ENCODE data around the gene MAB21L3.

Gene MAB21L3

DNA sequence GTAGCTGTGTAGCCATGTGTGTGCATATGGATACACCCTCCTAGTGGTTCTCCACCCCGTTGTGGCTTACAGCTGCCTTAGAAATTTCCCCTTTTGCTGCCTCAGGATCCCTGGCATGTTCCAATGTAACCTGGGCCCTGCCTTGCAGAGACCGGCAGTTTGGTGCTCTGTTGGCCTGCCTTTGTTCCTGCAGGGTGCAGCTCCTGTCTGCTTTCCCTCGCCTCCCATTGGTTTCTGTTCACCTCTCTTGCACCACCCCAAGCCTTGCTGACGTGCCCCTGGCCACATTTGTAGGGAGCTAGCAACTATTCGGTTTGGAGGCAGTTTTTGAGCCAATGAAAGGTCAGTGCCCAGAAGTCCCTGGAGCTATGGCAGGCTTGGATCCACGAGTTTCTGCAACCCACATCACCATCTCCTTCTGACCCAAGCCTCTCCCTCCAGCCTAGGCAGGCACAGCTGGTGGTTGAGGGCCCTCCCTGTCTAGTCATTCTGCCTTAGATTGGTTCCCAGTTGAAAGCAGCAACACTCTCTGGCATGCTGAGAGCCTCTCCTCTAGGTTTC lies 54.9 kb downstream of the MAB21L3 start:
- H3K36me3 ChIP-seq (ENCODE audit: insufficient read depth, low read length): no peaks in the 10 kb centered on the region
- H3K9me3 ChIP-seq (ENCODE audit: low read length): no peaks in the 10 kb centered on the region
- H3K4me1 ChIP-seq (ENCODE audit: insufficient read depth, low read length): no peaks in the 10 kb centered on the region

DNA sequence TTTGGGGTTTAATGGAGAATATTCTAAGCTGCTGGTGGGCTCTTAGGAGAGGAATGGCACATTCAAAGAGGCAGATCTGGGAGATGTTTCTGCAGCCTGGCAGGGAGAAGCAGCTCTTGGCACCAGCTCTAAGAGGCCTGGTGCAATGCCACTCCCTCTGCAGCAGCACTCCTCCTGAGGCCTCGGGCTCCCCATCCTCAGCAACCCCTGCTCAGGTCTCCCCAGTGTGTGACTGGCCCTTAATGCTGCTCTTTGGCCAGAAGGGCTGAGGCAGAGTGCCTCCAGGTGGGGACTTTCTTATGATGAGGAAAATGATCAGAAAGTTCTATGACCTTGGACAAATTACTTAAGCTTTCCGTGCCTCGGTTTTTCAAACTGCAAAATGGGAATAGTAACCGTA lies 55.5 kb downstream of the MAB21L3 start:
- H3K4me1 ChIP-seq (ENCODE audit: insufficient read depth, low read length): no peaks in the 10 kb centered on the region
- no peak overlapping the region for H3K4me3 ChIP-seq (ENCODE audit: low read length)
- H3K27me3 ChIP-seq (ENCODE audit: insufficient read depth, low read length): peaks cover 28% of the 10 kb centered on the region
- H3K9me3 ChIP-seq (ENCODE audit: low read length): no peaks in the 10 kb centered on the region
- H2AFZ ChIP-seq (ENCODE audit: low read depth, low read length): no peak overlapping the region
- no peaks in the 10 kb centered on the region for H3K36me3 ChIP-seq (ENCODE audit: insufficient read depth, low read length)

More for the DNA sequence above, 54.9 kb downstream of the MAB21L3 start:
- H3K27me3 ChIP-seq (ENCODE audit: insufficient read depth, low read length): peaks cover 28% of the 10 kb centered on the region
- no peak overlapping the region for H3K4me3 ChIP-seq (ENCODE audit: low read length)
- no peak overlapping the region for H2AFZ ChIP-seq (ENCODE audit: low read depth, low read length)

- peaks cover 28% of the 10 kb centered on the region for H3K27me3 ChIP-seq (ENCODE audit: insufficient read depth, low read length)
- no peaks in the 10 kb centered on the region for H3K4me1 ChIP-seq (ENCODE audit: insufficient read depth, low read length)
- H3K9me3 ChIP-seq (ENCODE audit: low read length): no peaks in the 10 kb centered on the region
- no peak overlapping the region for H3K4me3 ChIP-seq (ENCODE audit: low read length)
- no peak overlapping the region for H2AFZ ChIP-seq (ENCODE audit: low read depth, low read length)
- no peaks in the 10 kb centered on the region for H3K36me3 ChIP-seq (ENCODE audit: insufficient read depth, low read length)
Observed at GRCh38 chr1:116167625-116168276, 56.6 kb downstream of the MAB21L3 start.

- Histone ChIP-seq H3K4me1 (ENCODE audit: insufficient read depth, low read length) (no peaks in the 10 kb centered on the region), H3K27me3 (ENCODE audit: insufficient read depth, low read length) (peaks cover 28% of the 10 kb centered on the region), H3K4me3 (ENCODE audit: low read length) (no peak overlapping the region), H2AFZ (ENCODE audit: low read depth, low read length) (no peak overlapping the region), H3K36me3 (ENCODE audit: insufficient read depth, low read length) (no peaks in the 10 kb centered on the region), H3K9me3 (ENCODE audit: low read length) (no peaks in the 10 kb centered on the region)
Observed at GRCh38 chr1:116168277-116169032, 57.3 kb downstream of the MAB21L3 start.

- Histone ChIP-seq H3K4me1 (ENCODE audit: insufficient read depth, low read length) (no peaks in the 10 kb centered on the region), H3K9me3 (ENCODE audit: low read length) (no peaks in the 10 kb centered on the region), H3K4me3 (ENCODE audit: low read length) (no peak overlapping the region), H3K27me3 (ENCODE audit: insufficient read depth, low read length) (peaks cover 28% of the 10 kb centered on the region), H3K36me3 (ENCODE audit: insufficient read depth, low read length) (no peaks in the 10 kb centered on the region), H2AFZ (ENCODE audit: low read depth, low read length) (no peak overlapping the region)
Observed at GRCh38 chr1:116169898-116170297, 58.7 kb downstream of the MAB21L3 start.

DNA sequence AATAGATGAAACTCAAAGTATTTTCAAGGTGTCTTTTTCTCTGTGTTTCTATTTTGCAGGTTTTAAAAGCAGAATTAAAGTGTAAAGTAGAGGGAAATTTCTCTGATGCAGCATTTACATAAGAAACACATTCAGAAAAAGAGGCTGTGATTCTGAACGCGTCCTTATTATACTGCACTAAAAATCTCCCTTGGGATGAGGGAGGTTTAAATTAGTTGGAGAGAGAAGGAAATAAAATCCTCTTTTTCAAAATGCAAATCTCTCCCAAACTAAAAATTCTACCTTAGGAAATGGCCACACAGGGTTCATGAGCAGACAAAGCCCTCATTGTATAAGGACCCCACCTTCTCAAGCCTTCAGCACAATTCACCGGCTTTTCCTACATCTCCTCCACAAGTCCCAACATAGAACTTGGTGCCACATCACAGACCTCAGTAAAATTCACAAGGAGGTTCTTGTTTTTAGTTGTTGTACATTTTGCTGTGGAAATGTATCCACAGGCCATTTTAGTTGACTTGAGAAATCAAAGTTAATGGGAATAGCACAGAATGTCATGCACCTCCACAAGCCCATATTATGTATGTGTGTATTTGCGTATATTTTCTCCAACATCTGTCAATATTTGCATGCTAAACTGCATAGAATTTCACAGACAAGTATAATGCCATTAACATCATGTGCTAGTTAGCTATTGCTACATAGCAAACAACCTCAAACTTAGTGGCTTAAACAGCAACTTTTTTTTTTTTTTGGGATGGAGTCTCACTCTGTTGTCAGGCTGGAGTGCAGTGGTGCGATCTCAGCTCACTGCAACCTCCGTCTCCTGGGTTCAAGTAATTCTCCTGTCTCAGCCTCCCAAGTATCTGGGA lies 59.8 kb downstream of the MAB21L3 start:
- Histone ChIP-seq H3K4me1 (ENCODE audit: insufficient read depth, low read length) (no peaks in the 10 kb centered on the region), H3K9me3 (ENCODE audit: low read length) (no peaks in the 10 kb centered on the region), H3K4me3 (ENCODE audit: low read length) (no peak overlapping the region), H3K27me3 (ENCODE audit: insufficient read depth, low read length) (peaks cover 28% of the 10 kb centered on the region), H2AFZ (ENCODE audit: low read depth, low read length) (no peak overlapping the region), H3K36me3 (ENCODE audit: insufficient read depth, low read length) (no peaks in the 10 kb centered on the region)

- no peak overlapping the region for H2AFZ ChIP-seq (ENCODE audit: low read depth, low read length)
- H3K4me1 ChIP-seq (ENCODE audit: insufficient read depth, low read length): no peaks in the 10 kb centered on the region
- no peaks in the 10 kb centered on the region for H3K9me3 ChIP-seq (ENCODE audit: low read length)
- H3K4me3 ChIP-seq (ENCODE audit: low read length): no peak overlapping the region
- H3K36me3 ChIP-seq (ENCODE audit: insufficient read depth, low read length): no peaks in the 10 kb centered on the region
- H3K27me3 ChIP-seq (ENCODE audit: insufficient read depth, low read length): peaks cover 17% of the 10 kb centered on the region
Observed at GRCh38 chr1:116172666-116173065, 61.5 kb downstream of the MAB21L3 start.

- Histone ChIP-seq H3K36me3 (ENCODE audit: insufficient read depth, low read length) (no peaks in the 10 kb centered on the region), H3K4me1 (ENCODE audit: insufficient read depth, low read length) (no peaks in the 10 kb centered on the region), H3K27me3 (ENCODE audit: insufficient read depth, low read length) (peaks cover 3% of the 10 kb centered on the region), H3K9me3 (ENCODE audit: low read length) (no peaks in the 10 kb centered on the region), H2AFZ (ENCODE audit: low read depth, low read length) (no peak overlapping the region), H3K4me3 (ENCODE audit: low read length) (no peak overlapping the region)
Observed at GRCh38 chr1:116175611-116176010, 64.4 kb downstream of the MAB21L3 start.

GRCh38 chr1:116176306-116176789 lies 65.1 kb downstream of the MAB21L3 start:
- H3K27me3 ChIP-seq (ENCODE audit: insufficient read depth, low read length): peaks cover 3% of the 10 kb centered on the region
- H3K9me3 ChIP-seq (ENCODE audit: low read length): no peaks in the 10 kb centered on the region
- H3K36me3 ChIP-seq (ENCODE audit: insufficient read depth, low read length): no peaks in the 10 kb centered on the region
- H2AFZ ChIP-seq (ENCODE audit: low read depth, low read length): no peak overlapping the region
- H3K4me3 ChIP-seq (ENCODE audit: low read length): no peak overlapping the region
- H3K4me1 ChIP-seq (ENCODE audit: insufficient read depth, low read length): no peaks in the 10 kb centered on the region

DNA sequence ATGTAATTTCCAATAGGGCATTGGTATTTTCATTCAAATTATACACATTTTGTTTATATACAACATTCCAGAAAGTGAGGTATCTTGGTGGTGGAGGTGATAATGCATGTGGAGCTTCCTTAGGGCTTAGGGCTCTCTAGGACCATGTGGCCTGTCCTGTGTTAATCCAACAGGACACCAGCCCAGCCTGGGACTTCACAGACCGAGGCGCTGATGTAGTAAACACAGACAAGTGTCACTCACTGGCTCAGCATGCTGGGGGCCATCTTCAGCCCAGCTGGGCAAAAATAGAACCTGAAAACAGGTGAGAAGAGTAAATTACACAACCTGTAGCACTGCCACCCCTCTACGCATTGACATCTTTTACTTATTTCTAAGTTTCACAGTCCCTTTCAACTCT lies 66.7 kb downstream of the MAB21L3 start:
- no peak overlapping the region for H3K4me3 ChIP-seq (ENCODE audit: low read length)
- peaks cover 3% of the 10 kb centered on the region for H3K27me3 ChIP-seq (ENCODE audit: insufficient read depth, low read length)
- no peaks in the 10 kb centered on the region for H3K36me3 ChIP-seq (ENCODE audit: insufficient read depth, low read length)
- H3K4me1 ChIP-seq (ENCODE audit: insufficient read depth, low read length): no peaks in the 10 kb centered on the region
- no peak overlapping the region for H2AFZ ChIP-seq (ENCODE audit: low read depth, low read length)
- H3K9me3 ChIP-seq (ENCODE audit: low read length): no peaks in the 10 kb centered on the region

GRCh38 chr1:116178837-116179236 lies 67.6 kb downstream of the MAB21L3 start:
- Histone ChIP-seq H2AFZ (ENCODE audit: low read depth, low read length) (no peak overlapping the region), H3K36me3 (ENCODE audit: insufficient read depth, low read length) (no peaks in the 10 kb centered on the region), H3K4me3 (ENCODE audit: low read length) (no peak overlapping the region), H3K4me1 (ENCODE audit: insufficient read depth, low read length) (no peaks in the 10 kb centered on the region), H3K9me3 (ENCODE audit: low read length) (no peaks in the 10 kb centered on the region), H3K27me3 (ENCODE audit: insufficient read depth, low read length) (peaks cover 3% of the 10 kb centered on the region)

DNA sequence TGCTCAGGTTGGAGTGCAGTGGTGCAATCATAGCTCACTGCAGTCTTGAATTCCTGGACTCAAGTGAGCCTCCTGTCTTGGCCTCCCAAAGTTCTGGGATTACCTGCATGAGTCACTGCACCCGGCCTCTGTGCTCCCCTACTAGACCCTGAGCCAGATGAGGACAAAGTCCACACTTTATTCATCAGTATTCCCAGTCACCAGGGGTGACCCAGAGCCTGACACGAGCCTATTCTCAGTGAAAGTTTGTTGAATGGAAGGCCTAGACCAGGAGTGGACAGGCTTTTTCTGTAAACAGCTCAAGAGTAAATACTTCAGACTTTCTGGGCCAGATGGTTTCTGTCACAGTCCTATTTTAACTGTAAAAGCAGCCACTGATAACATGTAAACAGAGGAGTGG lies 68.2 kb downstream of the MAB21L3 start:
- Histone ChIP-seq H3K4me1 (ENCODE audit: insufficient read depth, low read length) (no peaks in the 10 kb centered on the region), H3K36me3 (ENCODE audit: insufficient read depth, low read length) (no peaks in the 10 kb centered on the region), H2AFZ (ENCODE audit: low read depth, low read length) (no peak overlapping the region), H3K9me3 (ENCODE audit: low read length) (no peaks in the 10 kb centered on the region), H3K4me3 (ENCODE audit: low read length) (no peak overlapping the region), H3K27me3 (ENCODE audit: insufficient read depth, low read length) (peaks cover 3% of the 10 kb centered on the region)

- no peaks in the 10 kb centered on the region for H3K4me1 ChIP-seq (ENCODE audit: insufficient read depth, low read length)
- no peaks in the 10 kb centered on the region for H3K9me3 ChIP-seq (ENCODE audit: low read length)
- no peak overlapping the region for H2AFZ ChIP-seq (ENCODE audit: low read depth, low read length)
- no peaks in the 10 kb centered on the region for H3K36me3 ChIP-seq (ENCODE audit: insufficient read depth, low read length)
- H3K4me3 ChIP-seq (ENCODE audit: low read length): no peak overlapping the region
- peaks cover 3% of the 10 kb centered on the region for H3K27me3 ChIP-seq (ENCODE audit: insufficient read depth, low read length)
Observed at GRCh38 chr1:116179964-116180363, 68.8 kb downstream of the MAB21L3 start.

Data from neuron (in vitro differentiated cells).